ENCODE results near the gene C18orf63.

Gene C18orf63

GRCh38 chr18:74286106-74286855 is 29.4 kb upstream of the C18orf63 start:
- H3K4me3 ChIP-seq (replicated peaks in 1 of 2; ENCODE audit: low read depth in 2 of 2, low read length in 2 of 2), result no peak overlapping the region
- TF ChIP-seq CTCF (IDR thresholded peaks at IDR 0.05; ENCODE audit: low read depth, low read length), result no peak
- peak; percentile 45 to 57 for DNase-seq (ENCODE audit: low read depth in 2 of 2)

DNA sequence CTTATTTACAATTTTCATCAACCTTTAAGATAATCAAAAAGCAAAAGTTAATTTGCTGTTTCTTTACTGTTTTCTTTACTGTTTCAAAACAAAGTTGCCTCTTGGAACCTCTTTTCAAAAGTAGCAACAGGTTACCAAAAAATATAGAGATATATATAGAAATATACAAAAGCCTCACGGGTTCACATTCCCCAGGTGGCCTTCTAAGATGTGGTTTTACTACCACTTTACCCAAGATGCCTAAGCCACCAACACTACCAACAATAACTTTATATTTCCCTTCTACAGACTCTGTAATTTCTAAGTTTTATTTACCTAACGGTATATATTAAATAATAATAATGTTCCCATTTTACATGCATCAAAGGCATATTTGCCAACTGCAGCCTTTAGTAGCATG is 28.8 kb upstream of the C18orf63 start:
- DNase-seq (ENCODE audit: low read depth in 2 of 2), result no peak
- no peak overlapping the region for H3K4me3 ChIP-seq (replicated peaks in 1 of 2; ENCODE audit: low read depth in 2 of 2, low read length in 2 of 2)
- TF ChIP-seq CTCF (IDR thresholded peaks at IDR 0.05; ENCODE audit: low read depth, low read length), result no peak

- no peak for TF ChIP-seq CTCF (IDR thresholded peaks at IDR 0.05; ENCODE audit: low read depth, low read length)
- no peak overlapping the region for H3K4me3 ChIP-seq (replicated peaks in 1 of 2; ENCODE audit: low read depth in 2 of 2, low read length in 2 of 2)
- no peak for DNase-seq (ENCODE audit: low read depth in 2 of 2)
Observed at GRCh38 chr18:74288041-74288440, 27.6 kb upstream of the C18orf63 start.

DNA sequence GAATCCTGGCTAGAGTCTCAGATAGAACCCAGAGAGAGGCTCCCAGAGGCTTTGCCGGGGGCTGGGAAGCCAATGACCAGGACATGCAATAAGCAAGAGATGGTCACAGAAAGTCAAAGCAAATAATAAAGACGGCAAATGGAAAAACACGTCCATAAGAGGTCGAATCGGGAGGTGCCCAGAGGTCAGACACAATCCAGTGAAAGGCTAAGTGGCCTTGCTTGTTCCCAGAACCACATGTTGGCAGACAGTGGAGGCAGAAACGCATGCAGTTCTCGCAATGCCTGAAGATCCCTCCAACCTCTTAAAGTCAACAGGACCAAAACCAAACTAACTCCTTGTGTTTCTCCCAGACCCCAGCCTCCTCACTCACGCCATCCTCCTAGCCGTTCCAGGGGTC is 26.9 kb upstream of the C18orf63 start:
- no peak for DNase-seq (ENCODE audit: low read depth in 2 of 2)
- no peak overlapping the region for H3K4me3 ChIP-seq (replicated peaks in 1 of 2; ENCODE audit: low read depth in 2 of 2, low read length in 2 of 2)
- no peak for TF ChIP-seq CTCF (IDR thresholded peaks at IDR 0.05; ENCODE audit: low read depth, low read length)

DNA sequence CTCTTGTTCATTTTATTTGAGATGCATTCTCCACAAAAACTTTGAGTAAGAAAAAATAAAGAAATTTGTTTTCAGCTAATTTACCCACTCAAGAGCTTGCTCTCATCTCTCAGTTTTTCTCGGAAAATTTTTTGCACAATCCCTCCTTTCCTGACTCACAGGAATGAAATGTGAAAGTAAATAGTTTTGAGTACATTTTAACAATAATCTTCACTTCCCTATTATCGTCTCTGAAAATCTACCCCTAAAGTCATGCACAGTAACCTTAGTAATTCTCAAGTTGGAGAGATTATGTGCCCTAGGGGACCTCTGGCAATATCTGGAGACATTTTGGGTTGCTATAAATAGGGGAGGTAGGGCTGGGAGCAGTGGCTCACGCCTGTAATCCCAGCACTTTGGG is 26.5 kb upstream of the C18orf63 start:
- no peak for TF ChIP-seq CTCF (IDR thresholded peaks at IDR 0.05; ENCODE audit: low read depth, low read length)
- peak; percentile 49 to 65 for DNase-seq (ENCODE audit: low read depth in 2 of 2)
- no peak overlapping the region for H3K4me3 ChIP-seq (replicated peaks in 1 of 2; ENCODE audit: low read depth in 2 of 2, low read length in 2 of 2)

GRCh38 chr18:74290021-74290420 is 25.6 kb upstream of the C18orf63 start:
- peak overlapping the region in 1 of 2 donors; percentile 100 for H3K4me3 ChIP-seq (replicated peaks in 1 of 2; ENCODE audit: low read depth in 2 of 2, low read length in 2 of 2)
- DNase-seq (ENCODE audit: low read depth in 2 of 2), result no peak
- TF ChIP-seq CTCF (IDR thresholded peaks at IDR 0.05; ENCODE audit: low read depth, low read length), result no peak

Measured in cardiac fibroblast (primary cell).